Left lobe of liver (tissue), 2 donors: Measurements from ENCODE around the gene RGS7. TPM values are rescaled to one million over a fixed set of nuclear protein-coding genes. Genes with fewer than 3 reads are reported as not detected.
"Not testable (repeated sequence)": the region's sequence is repeated elsewhere in the genome, so short reads cannot be mapped to it uniquely, and the experiment has no call there.

ENCODE experiments used
- ATAC-seq: fragments of 200-7000 bp; cut with Tn5 transposase; one replicate; pipeline ENCODE4 v1.9.1; 2020; ENCODE audit warnings: mild to moderate bottlenecking, moderate library complexity
- DNase-seq: peaks from one replicate; pipeline ENCODE4 v3.0.0-alpha.2; 2020; ENCODE audit warnings: low spot score
- total RNA-seq: library from RNA; stranded (reverse); gene quantifications from one replicate; pipeline ENCODE4 v1.2.1, GENCODE V29; 2021
- donor health status: DM: no; HTN: no; CAD: no; lungs with moderate emphysema.
- donor health status: DM: no; HTN: yes; CAD: no.

The RGS7 gene
- total RNA-seq, 1 donor from 2014 or later = 0.18 TPM

GRCh38 chr1:240747907-240748306 is 609.1 kb downstream of the RGS7 start:
- ATAC-seq (no peak), DNase-seq (no peak)

GRCh38 chr1:240743705-240744104 is 613.3 kb downstream of the RGS7 start:
- ATAC-seq = no peak
- no peak for DNase-seq

- DNase-seq (no peak), ATAC-seq (no peak)
Measured at GRCh38 chr1:240739754-240740153, 617.3 kb downstream of the RGS7 start.

- DNase-seq = no peak
- ATAC-seq = no peak
Measured at GRCh38 chr1:240739139-240739538, 617.9 kb downstream of the RGS7 start.

- no peak for DNase-seq
- no peak for ATAC-seq
Measured at GRCh38 chr1:240737766-240738265, 619.2 kb downstream of the RGS7 start.

- DNase-seq (no peak), ATAC-seq (no peak)
Measured at GRCh38 chr1:240737298-240737697, 619.7 kb downstream of the RGS7 start.

- not testable (repeated sequence) for DNase-seq
Measured at GRCh38 chr1:240734705-240735104, 622.3 kb downstream of the RGS7 start.

GRCh38 chr1:240734001-240734400 is 623.0 kb downstream of the RGS7 start:
- ATAC-seq = no peak
- DNase-seq = no peak

More at GRCh38 chr1:240734705-240735104, 622.3 kb downstream of the RGS7 start:
- not testable (repeated sequence) for ATAC-seq

- DNase-seq (no peak), ATAC-seq (peak; percentile 84)
Measured at GRCh38 chr1:240732390-240732789, 624.6 kb downstream of the RGS7 start.

Other genes with a start within 250 kb of the RGS7 start
- 120 TPM for gene FH, start 162.6 kb upstream of the RGS7 start, total RNA-seq
- gene KMO, start 175.2 kb upstream of the RGS7 start, total RNA-seq = 37.5 TPM